ENCODE measurements around the gene C17orf107. TPM values are rescaled to one million over a fixed set of nuclear protein-coding genes. Genes with fewer than 3 reads are reported as not detected.

Gene C17orf107
- total and polyA plus RNA-seq, 2 experiments from 2014 or later = 8.8 to 9.1 TPM

GRCh38 chr17:4858882-4859260 lies 40.5 kb upstream of the C17orf107 start:
- no peak for DNase-seq (ENCODE audit: low spot score)
- Histone ChIP-seq H3K4me2 (peak overlapping the region; percentile 32), H2AFZ (no peak overlapping the region), H3K79me2 (peaks cover 60% of the 10 kb centered on the region), H3K27ac (peak overlapping the region; percentile 48), H3K4me3 (no peak overlapping the region), H4K20me1 (ENCODE audit: insufficient read depth, poor library complexity, severe bottlenecking) (no peaks in the 10 kb centered on the region), H3K9me3 (ENCODE audit: low read depth) (no peaks in the 10 kb centered on the region), H3K9me2 (replicated peaks; ENCODE audit: insufficient read depth) (no peaks in the 10 kb centered on the region), H3K36me3 (replicated peaks; ENCODE audit: insufficient read depth, low read depth) (no peaks in the 10 kb centered on the region), H3K27me3 (no peaks in the 10 kb centered on the region), H3K4me1 (ENCODE audit: insufficient read depth) (peaks cover 17% of the 10 kb centered on the region)
- TF ChIP-seq EZH2 (IDR thresholded peaks at IDR 0.05; ENCODE audit: borderline replicate concordance) (no peak), CTCF (IDR thresholded peaks at IDR 0.05; ENCODE audit: poor library complexity) (no peak)
- 35% methylated on average over 5 of the region's 5 CpGs for WGBS (ENCODE audit: low lambda C conversion rate, missing lambda C conversion rate)

- Histone ChIP-seq H3K27ac (no peak overlapping the region), H3K9me2 (replicated peaks; ENCODE audit: insufficient read depth) (no peaks in the 10 kb centered on the region), H3K79me2 (peaks cover 60% of the 10 kb centered on the region), H3K27me3 (no peaks in the 10 kb centered on the region), H3K4me1 (ENCODE audit: insufficient read depth) (peaks cover 13% of the 10 kb centered on the region), H3K4me2 (no peak overlapping the region), H3K9me3 (ENCODE audit: low read depth) (no peaks in the 10 kb centered on the region), H3K4me3 (no peak overlapping the region), H3K36me3 (replicated peaks; ENCODE audit: insufficient read depth, low read depth) (no peaks in the 10 kb centered on the region), H2AFZ (no peak overlapping the region), H4K20me1 (ENCODE audit: insufficient read depth, poor library complexity, severe bottlenecking) (no peaks in the 10 kb centered on the region)
- 87% methylated on average over 32 of the region's 32 CpGs for WGBS (ENCODE audit: low lambda C conversion rate, missing lambda C conversion rate)
- DNase-seq (ENCODE audit: low spot score) = no peak
- TF ChIP-seq EZH2 (IDR thresholded peaks at IDR 0.05; ENCODE audit: borderline replicate concordance) (no peak), EZH2phosphoT487 (IDR thresholded peaks at IDR 0.05; ENCODE audit: low read depth, severe bottlenecking, unreplicated experiment) (no peak), CTCF (IDR thresholded peaks at IDR 0.05; ENCODE audit: poor library complexity) (no peak)
Observed at GRCh38 chr17:4859816-4860625, 39.3 kb upstream of the C17orf107 start.

GRCh38 chr17:4860651-4861050 lies 38.7 kb upstream of the C17orf107 start:
- H3K4me3 ChIP-seq = no peak overlapping the region
- H4K20me1 ChIP-seq (ENCODE audit: insufficient read depth, poor library complexity, severe bottlenecking) = no peaks in the 10 kb centered on the region
- no peak for DNase-seq (ENCODE audit: low spot score)
- no peaks in the 10 kb centered on the region for H3K36me3 ChIP-seq (replicated peaks; ENCODE audit: insufficient read depth, low read depth)
- WGBS (ENCODE audit: low lambda C conversion rate, missing lambda C conversion rate) = 88% methylated on average over 9 of the region's 9 CpGs
- no peak overlapping the region for H3K4me2 ChIP-seq
- no peak overlapping the region for H2AFZ ChIP-seq
- H3K27me3 ChIP-seq = no peaks in the 10 kb centered on the region
- H3K27ac ChIP-seq = no peak overlapping the region
- H3K9me3 ChIP-seq (ENCODE audit: low read depth) = no peaks in the 10 kb centered on the region
- H3K79me2 ChIP-seq = peaks cover 60% of the 10 kb centered on the region
- H3K9me2 ChIP-seq (replicated peaks; ENCODE audit: insufficient read depth) = no peaks in the 10 kb centered on the region
- TF ChIP-seq EZH2phosphoT487 (IDR thresholded peaks at IDR 0.05; ENCODE audit: low read depth, severe bottlenecking, unreplicated experiment) (no peak), CTCF (IDR thresholded peaks at IDR 0.05; ENCODE audit: poor library complexity) (no peak), EZH2 (IDR thresholded peaks at IDR 0.05; ENCODE audit: borderline replicate concordance) (no peak)
- peaks cover 13% of the 10 kb centered on the region for H3K4me1 ChIP-seq (ENCODE audit: insufficient read depth)

All from hepatocyte (in vitro differentiated cells).